ENCODE data around the gene MRPL46.

MRPL46 gene

GRCh38 chr15:88428805-88429605, 38.2 kb downstream of the MRPL46 start:
- Histone ChIP-seq H3K36me3 (ENCODE audit: insufficient read depth, low read length) (no peaks in the 10 kb centered on the region), H3K27me3 (ENCODE audit: insufficient read depth, low read length) (no peaks in the 10 kb centered on the region), H3K79me2 (ENCODE audit: insufficient read depth, low read length) (no peaks in the 10 kb centered on the region)

DNA sequence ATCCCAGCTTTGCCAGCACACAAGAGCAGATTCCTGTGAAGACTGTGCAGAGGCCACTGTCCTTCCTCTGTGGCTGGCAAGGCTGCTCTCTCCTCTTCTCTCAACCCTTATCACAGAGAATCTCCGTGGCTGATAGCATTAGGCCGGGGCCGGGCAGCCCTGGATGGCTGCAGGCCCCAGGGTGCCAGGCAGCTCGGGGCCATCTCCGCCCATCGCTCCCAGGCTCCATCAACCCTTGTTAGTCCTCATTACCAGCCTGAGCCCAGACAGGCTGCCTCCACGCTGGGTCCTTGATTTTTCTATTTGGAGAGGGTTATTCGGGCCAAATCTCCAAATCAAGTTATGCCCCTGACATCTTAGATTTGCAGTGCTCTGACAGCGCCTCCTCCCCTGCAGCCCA, 39.1 kb downstream of the MRPL46 start:
- Histone ChIP-seq H3K79me2 (ENCODE audit: insufficient read depth, low read length) (no peaks in the 10 kb centered on the region), H3F3A (ENCODE audit: insufficient read depth, low read length) (no peaks in the 10 kb centered on the region), H3K9me3 (ENCODE audit: low read length) (no peaks in the 10 kb centered on the region), H3K27me3 (ENCODE audit: insufficient read depth, low read length) (no peaks in the 10 kb centered on the region), H3K27ac (ENCODE audit: low read depth, low read length, poor library complexity, severe bottlenecking) (no peak overlapping the region), H3K4me1 (ENCODE audit: insufficient read depth, low read length, severe bottlenecking) (no peaks in the 10 kb centered on the region), H3K4me3 (ENCODE audit: low read depth, low read length, poor library complexity, severe bottlenecking) (no peak overlapping the region), H3K9me2 (ENCODE audit: low read depth, low read length) (no peaks in the 10 kb centered on the region), H3K9ac (ENCODE audit: low read length) (no peak overlapping the region), H2AFZ (ENCODE audit: low read length) (no peak overlapping the region), H3K36me3 (ENCODE audit: insufficient read depth, low read length) (no peaks in the 10 kb centered on the region), H3K4me2 (ENCODE audit: low read length) (no peak overlapping the region), H4K20me1 (ENCODE audit: insufficient read depth, low read length) (no peaks in the 10 kb centered on the region)
- no peak for TF ChIP-seq EZH2 (IDR thresholded peaks at IDR 0.05; ENCODE audit: borderline replicate concordance, low read length)
- TF ChIP-seq, protein P1, sequence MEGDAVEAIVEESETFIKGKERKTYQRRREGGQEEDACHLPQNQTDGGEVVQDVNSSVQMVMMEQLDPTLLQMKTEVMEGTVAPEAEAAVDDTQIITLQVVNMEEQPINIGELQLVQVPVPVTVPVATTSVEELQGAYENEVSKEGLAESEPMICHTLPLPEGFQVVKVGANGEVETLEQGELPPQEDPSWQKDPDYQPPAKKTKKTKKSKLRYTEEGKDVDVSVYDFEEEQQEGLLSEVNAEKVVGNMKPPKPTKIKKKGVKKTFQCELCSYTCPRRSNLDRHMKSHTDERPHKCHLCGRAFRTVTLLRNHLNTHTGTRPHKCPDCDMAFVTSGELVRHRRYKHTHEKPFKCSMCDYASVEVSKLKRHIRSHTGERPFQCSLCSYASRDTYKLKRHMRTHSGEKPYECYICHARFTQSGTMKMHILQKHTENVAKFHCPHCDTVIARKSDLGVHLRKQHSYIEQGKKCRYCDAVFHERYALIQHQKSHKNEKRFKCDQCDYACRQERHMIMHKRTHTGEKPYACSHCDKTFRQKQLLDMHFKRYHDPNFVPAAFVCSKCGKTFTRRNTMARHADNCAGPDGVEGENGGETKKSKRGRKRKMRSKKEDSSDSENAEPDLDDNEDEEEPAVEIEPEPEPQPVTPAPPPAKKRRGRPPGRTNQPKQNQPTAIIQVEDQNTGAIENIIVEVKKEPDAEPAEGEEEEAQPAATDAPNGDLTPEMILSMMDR (IDR thresholded peaks at IDR 0.05; ENCODE audit: low read length), result no peak

More at GRCh38 chr15:88428805-88429605, 38.2 kb downstream of the MRPL46 start:
- no peak overlapping the region for H3K27ac ChIP-seq (ENCODE audit: low read depth, low read length, poor library complexity, severe bottlenecking)
- no peak overlapping the region for H3K4me3 ChIP-seq (ENCODE audit: low read depth, low read length, poor library complexity, severe bottlenecking)
- H3F3A ChIP-seq (ENCODE audit: insufficient read depth, low read length), result no peaks in the 10 kb centered on the region
- H2AFZ ChIP-seq (ENCODE audit: low read length), result no peak overlapping the region
- H3K4me2 ChIP-seq (ENCODE audit: low read length), result no peak overlapping the region
- TF ChIP-seq, protein P1 (IDR thresholded peaks at IDR 0.05; ENCODE audit: low read length), result no peak
- TF ChIP-seq EZH2 (IDR thresholded peaks at IDR 0.05; ENCODE audit: borderline replicate concordance, low read length), result no peak
- no peak overlapping the region for H3K9ac ChIP-seq (ENCODE audit: low read length)
- no peaks in the 10 kb centered on the region for H3K9me3 ChIP-seq (ENCODE audit: low read length)
- no peaks in the 10 kb centered on the region for H4K20me1 ChIP-seq (ENCODE audit: insufficient read depth, low read length)
- no peaks in the 10 kb centered on the region for H3K9me2 ChIP-seq (ENCODE audit: low read depth, low read length)
- H3K4me1 ChIP-seq (ENCODE audit: insufficient read depth, low read length, severe bottlenecking), result no peaks in the 10 kb centered on the region

- no peaks in the 10 kb centered on the region for H3K79me2 ChIP-seq (ENCODE audit: insufficient read depth, low read length)
- H3K27ac ChIP-seq (ENCODE audit: low read depth, low read length, poor library complexity, severe bottlenecking), result no peak overlapping the region
- H3F3A ChIP-seq (ENCODE audit: insufficient read depth, low read length), result no peaks in the 10 kb centered on the region
- 0 out of 2 replicates have a peak, but pooled peaks cover 3% of the 10 kb centered on the region for H3K27me3 ChIP-seq (ENCODE audit: insufficient read depth, low read length)
- no peak overlapping the region for H3K4me3 ChIP-seq (ENCODE audit: low read depth, low read length, poor library complexity, severe bottlenecking)
- H3K36me3 ChIP-seq (ENCODE audit: insufficient read depth, low read length), result no peaks in the 10 kb centered on the region
- H3K4me1 ChIP-seq (ENCODE audit: insufficient read depth, low read length, severe bottlenecking), result no peaks in the 10 kb centered on the region
- TF ChIP-seq, protein P1 (IDR thresholded peaks at IDR 0.05; ENCODE audit: low read length), result no peak
- TF ChIP-seq EZH2 (IDR thresholded peaks at IDR 0.05; ENCODE audit: borderline replicate concordance, low read length), result no peak
- no peaks in the 10 kb centered on the region for H4K20me1 ChIP-seq (ENCODE audit: insufficient read depth, low read length)
- no peak overlapping the region for H3K9ac ChIP-seq (ENCODE audit: low read length)
- no peak overlapping the region for H3K4me2 ChIP-seq (ENCODE audit: low read length)
- no peak overlapping the region for H2AFZ ChIP-seq (ENCODE audit: low read length)
- no peaks in the 10 kb centered on the region for H3K9me3 ChIP-seq (ENCODE audit: low read length)
- no peaks in the 10 kb centered on the region for H3K9me2 ChIP-seq (ENCODE audit: low read depth, low read length)
These were observed 40.9 kb downstream of the MRPL46 start for GRCh38 chr15:88426304-88426703.
